HG03558 (cell line): ENCODE data around the gene ACSL3.
A peak's percentile ranks its signal among the peaks of the same experiment; 100 is the strongest.
"Not testable (repeated sequence)": the region's sequence is repeated elsewhere in the genome, so short reads cannot be mapped to it uniquely, and the experiment has no call there.

Experiments used
- ATAC-seq: cut with Tn5 transposase; IDR thresholded peaks from one replicate; pipeline ENCODE4 v1.9.1; 2021; ENCODE audit warnings: moderate number of reproducible peaks; ENCODE audit not compliant: unreplicated experiment; ENCODE audit errors: extremely low read depth

ACSL3 gene

GRCh38 chr2:222904557-222905258 is 43.9 kb downstream of the ACSL3 start:
- ATAC-seq = no peak

- no peak for ATAC-seq
Observed at GRCh38 chr2:222907048-222907447, 46.2 kb downstream of the ACSL3 start.

- no peak for ATAC-seq
Observed at GRCh38 chr2:222907790-222908441, 47.1 kb downstream of the ACSL3 start.

- ATAC-seq = no peak
Observed at GRCh38 chr2:222909286-222909685, 48.5 kb downstream of the ACSL3 start.

GRCh38 chr2:222912117-222912516 is 51.3 kb downstream of the ACSL3 start:
- ATAC-seq = peak; percentile 99

GRCh38 chr2:222912776-222913175 is 51.9 kb downstream of the ACSL3 start:
- ATAC-seq = no peak

- no peak for ATAC-seq
Observed at GRCh38 chr2:222915092-222915957, 54.5 kb downstream of the ACSL3 start.

GRCh38 chr2:222916229-222917197 is 55.7 kb downstream of the ACSL3 start:
- no peak for ATAC-seq

- not testable (repeated sequence) for ATAC-seq
Observed at GRCh38 chr2:222917212-222917611, 56.4 kb downstream of the ACSL3 start.

GRCh38 chr2:222919841-222920526 is 59.1 kb downstream of the ACSL3 start:
- no peak for ATAC-seq

GRCh38 chr2:222920657-222921186 is 59.9 kb downstream of the ACSL3 start:
- ATAC-seq = no peak

- no peak for ATAC-seq
Observed at GRCh38 chr2:222922019-222922800, 61.4 kb downstream of the ACSL3 start.

- ATAC-seq = no peak
Observed at GRCh38 chr2:222926915-222927314, 66.1 kb downstream of the ACSL3 start.

GRCh38 chr2:222927600-222927999 is 66.8 kb downstream of the ACSL3 start:
- no peak for ATAC-seq

- ATAC-seq = no peak
Observed at GRCh38 chr2:222928335-222928734, 67.5 kb downstream of the ACSL3 start.

- ATAC-seq = no peak
Observed at GRCh38 chr2:222930862-222931261, 70.0 kb downstream of the ACSL3 start.

GRCh38 chr2:222931659-222932058 is 70.8 kb downstream of the ACSL3 start:
- ATAC-seq = no peak

- ATAC-seq = no peak
Observed at GRCh38 chr2:222933458-222933857, 72.6 kb downstream of the ACSL3 start.
